MCF 10A (cell line): ENCODE results near the gene ABCA12. TPM values are rescaled to one million over a fixed set of nuclear protein-coding genes. Genes with fewer than 3 reads are reported as not detected.

Source experiments
- BruUV-seq: library from RNA; stranded (reverse); fragments of 400-500 nt; replicated peaks from 2 replicates; lab custom pipeline; 2021; lab: Mats Ljungman, UMichigan
- CTCF ChIA-PET: fragments of 300-600 bp; sonication (Branson Sonifier 250); formaldehyde crosslinking; extraction: SDS; loops from one replicate; lab custom pipeline; 2021; ENCODE audit warnings: antibody characterized with exemption, inconsistent platforms; lab: Yijun Ruan, JAX
- POLR2A ChIA-PET: fragments of 300-600, 350-650 bp; sonication (Branson Sonifier 250); formaldehyde crosslinking; extraction: SDS; loops from one replicate; lab custom pipeline; 2020; ENCODE audit warnings: antibody characterized with exemption, inconsistent platforms; lab: Yijun Ruan, JAX
- DNase-seq: peaks from one replicate; pipeline ENCODE4 v3.0.0-alpha.2; 2018; ENCODE audit not compliant: unreplicated experiment
- H3K27ac Mint-ChIP-seq: one replicate; pipeline ENCODE4 v1.8.0; 2022; ENCODE audit warnings: mild to moderate bottlenecking, low read depth, mixed read lengths; ENCODE audit not compliant: unreplicated experiment
- H3K27me3 Mint-ChIP-seq: one replicate; pipeline ENCODE4 v1.8.0; 2022; ENCODE audit warnings: mixed read lengths; ENCODE audit not compliant: insufficient read depth, unreplicated experiment
- H3K36me3 Mint-ChIP-seq: one replicate; pipeline ENCODE4 v1.8.0; 2022; ENCODE audit warnings: mild to moderate bottlenecking, moderate library complexity, mixed read lengths; ENCODE audit not compliant: insufficient read depth, unreplicated experiment
- H3K4me1 Mint-ChIP-seq: one replicate; pipeline ENCODE4 v1.8.0; 2022; ENCODE audit warnings: mixed read lengths; ENCODE audit not compliant: insufficient read depth, unreplicated experiment
- H3K4me3 Mint-ChIP-seq: one replicate; pipeline ENCODE4 v1.8.0; 2022; ENCODE audit warnings: mild to moderate bottlenecking, moderate library complexity, mixed read lengths; ENCODE audit not compliant: unreplicated experiment
- H3K9me3 Mint-ChIP-seq: one replicate; pipeline ENCODE4 v1.8.0; 2022; ENCODE audit warnings: mixed read lengths; ENCODE audit not compliant: unreplicated experiment
- intact Hi-C: fragments of 100-400 bp; cut with micrococcal nuclease; formaldehyde crosslinking; loops from 2 replicates; pipeline ENCODE4 v1.14.1; 2022
- total RNA-seq: library from RNA; stranded (reverse); gene quantifications from 2 replicates; pipeline ENCODE4 v1.2.3, GENCODE V29; 2022
- TF ChIP-seq, protein P1 (sequence below): fragments of 200-600 bp; IDR thresholded peaks from one replicate; pipeline ENCODE4 v1.8.0; 2022; ENCODE audit warnings: antibody characterized with exemption, mild to moderate bottlenecking; ENCODE audit not compliant: unreplicated experiment

ABCA12 gene
- total RNA-seq, 1 experiment from 2014 or later = 37.8 TPM

- Mint-ChIP-seq H3K9me3 (no peaks in the 10 kb centered on the region), H3K27ac (no peak overlapping the region), H3K4me3 (no peak overlapping the region), H3K36me3 (peaks cover 25% of the 10 kb centered on the region), H3K27me3 (no peaks in the 10 kb centered on the region), H3K4me1 (no peaks in the 10 kb centered on the region)
- POLR2A ChIA-PET = interaction anchor here (0.8 to 1.4 kb wide), 3 partner anchors 40 to 151 kb away, joined by 3 to 4 read pairs (median 3); partner anchors contain the start of gene ABCA12
- DNase-seq = no peak
- TF ChIP-seq, protein P1, sequence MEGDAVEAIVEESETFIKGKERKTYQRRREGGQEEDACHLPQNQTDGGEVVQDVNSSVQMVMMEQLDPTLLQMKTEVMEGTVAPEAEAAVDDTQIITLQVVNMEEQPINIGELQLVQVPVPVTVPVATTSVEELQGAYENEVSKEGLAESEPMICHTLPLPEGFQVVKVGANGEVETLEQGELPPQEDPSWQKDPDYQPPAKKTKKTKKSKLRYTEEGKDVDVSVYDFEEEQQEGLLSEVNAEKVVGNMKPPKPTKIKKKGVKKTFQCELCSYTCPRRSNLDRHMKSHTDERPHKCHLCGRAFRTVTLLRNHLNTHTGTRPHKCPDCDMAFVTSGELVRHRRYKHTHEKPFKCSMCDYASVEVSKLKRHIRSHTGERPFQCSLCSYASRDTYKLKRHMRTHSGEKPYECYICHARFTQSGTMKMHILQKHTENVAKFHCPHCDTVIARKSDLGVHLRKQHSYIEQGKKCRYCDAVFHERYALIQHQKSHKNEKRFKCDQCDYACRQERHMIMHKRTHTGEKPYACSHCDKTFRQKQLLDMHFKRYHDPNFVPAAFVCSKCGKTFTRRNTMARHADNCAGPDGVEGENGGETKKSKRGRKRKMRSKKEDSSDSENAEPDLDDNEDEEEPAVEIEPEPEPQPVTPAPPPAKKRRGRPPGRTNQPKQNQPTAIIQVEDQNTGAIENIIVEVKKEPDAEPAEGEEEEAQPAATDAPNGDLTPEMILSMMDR = no peak
- BruUV-seq = no TSS peak
- CTCF ChIA-PET = interaction anchor here (0.6 kb wide), 1 partner anchor 75 kb away, joined by 3 read pairs; no protein-coding TSS in a partner anchor
- intact Hi-C loops = no loop called here
These were observed 100.0 kb downstream of the ABCA12 start for GRCh38 chr2:215038421-215038820.

GRCh38 chr2:215036314-215036713 is 102.1 kb downstream of the ABCA12 start:
- TF ChIP-seq, protein P1 = no peak
- H3K27me3 Mint-ChIP-seq = no peaks in the 10 kb centered on the region
- no peaks in the 10 kb centered on the region for H3K4me1 Mint-ChIP-seq
- ChIA-PET CTCF (interaction anchor here (0.6 to 1.3 kb wide), 2 partner anchors 146 to 883 kb away, joined by 4 read pairs; no protein-coding TSS in a partner anchor), POLR2A (interaction anchor here (1.1 kb wide), 2 partner anchors 202 to 275 kb away, joined by 3 to 4 read pairs; partner anchors contain the start of gene ATIC)
- no peak overlapping the region for H3K4me3 Mint-ChIP-seq
- intact Hi-C loops = no loop called here
- BruUV-seq = no TSS peak
- no peak overlapping the region for H3K27ac Mint-ChIP-seq
- no peak for DNase-seq
- H3K36me3 Mint-ChIP-seq = peaks cover 33% of the 10 kb centered on the region
- no peaks in the 10 kb centered on the region for H3K9me3 Mint-ChIP-seq

DNA sequence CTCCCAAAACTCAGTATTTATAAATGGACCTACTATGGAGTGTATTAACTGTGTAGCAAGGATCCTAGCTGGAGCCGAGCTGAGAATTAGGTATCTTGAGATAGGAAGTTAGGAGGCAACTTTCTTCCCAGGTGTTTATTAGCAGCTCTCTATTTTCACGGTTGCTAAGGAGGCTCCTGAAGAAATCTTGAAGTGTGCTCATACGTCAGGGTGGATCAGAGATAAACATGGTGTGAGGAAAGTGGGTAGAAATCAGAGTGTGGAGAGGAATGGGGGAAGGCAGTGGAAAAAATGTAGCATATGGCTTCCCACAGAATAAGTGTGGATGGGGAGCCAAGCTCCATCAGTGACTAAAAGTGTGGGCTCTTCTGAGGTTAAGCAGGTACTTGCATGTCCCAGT is 104.3 kb downstream of the ABCA12 start:
- H3K27ac Mint-ChIP-seq = no peak overlapping the region
- H3K4me3 Mint-ChIP-seq = no peak overlapping the region
- no TSS peak for BruUV-seq
- H3K9me3 Mint-ChIP-seq = no peaks in the 10 kb centered on the region
- CTCF ChIA-PET = interaction anchor here (0.8 to 1.2 kb wide), 2 partner anchors 8 to 10 kb away, joined by 3 read pairs; no protein-coding TSS in a partner anchor
- H3K36me3 Mint-ChIP-seq = peaks cover 44% of the 10 kb centered on the region
- DNase-seq = no peak
- H3K27me3 Mint-ChIP-seq = no peaks in the 10 kb centered on the region
- TF ChIP-seq, protein P1 = no peak
- intact Hi-C loops = no loop called here
- H3K4me1 Mint-ChIP-seq = no peaks in the 10 kb centered on the region
- POLR2A ChIA-PET = interaction anchor here (0.6 kb wide), 1 partner anchor 335 kb away, joined by 4 read pairs; no protein-coding TSS in a partner anchor

GRCh38 chr2:215032153-215032552 is 106.3 kb downstream of the ABCA12 start:
- no peak overlapping the region for H3K4me3 Mint-ChIP-seq
- no peaks in the 10 kb centered on the region for H3K27me3 Mint-ChIP-seq
- no peaks in the 10 kb centered on the region for H3K4me1 Mint-ChIP-seq
- peaks cover 36% of the 10 kb centered on the region for H3K36me3 Mint-ChIP-seq
- no peak for DNase-seq
- CTCF ChIA-PET = interaction anchor here (0.8 to 1.1 kb wide), 2 partner anchors 13 to 238 kb away, joined by 3 to 6 read pairs; no protein-coding TSS in a partner anchor
- TF ChIP-seq, protein P1 = no peak
- no peaks in the 10 kb centered on the region for H3K9me3 Mint-ChIP-seq
- intact Hi-C loops = no loop called here
- no peak overlapping the region for H3K27ac Mint-ChIP-seq
- POLR2A ChIA-PET = no interaction called here
- BruUV-seq = no TSS peak
